ENCODE data around the gene TRIM54.

GRCh38 chr2:27245626-27246025 is 36.6 kb upstream of the TRIM54 start:
- TF ChIP-seq CTCF (IDR thresholded peaks at IDR 0.05) (no peak), POLR2A (IDR thresholded peaks at IDR 0.05) (no peak)

All from tibial nerve (tissue), 3 donors.